ENCODE results near the gene FADS3. TPM values are rescaled to one million over a fixed set of nuclear protein-coding genes. Genes with fewer than 3 reads are reported as not detected.

Gene FADS3
- total RNA-seq, 2 experiments from 2014 or later: 6.9 TPM

DNA sequence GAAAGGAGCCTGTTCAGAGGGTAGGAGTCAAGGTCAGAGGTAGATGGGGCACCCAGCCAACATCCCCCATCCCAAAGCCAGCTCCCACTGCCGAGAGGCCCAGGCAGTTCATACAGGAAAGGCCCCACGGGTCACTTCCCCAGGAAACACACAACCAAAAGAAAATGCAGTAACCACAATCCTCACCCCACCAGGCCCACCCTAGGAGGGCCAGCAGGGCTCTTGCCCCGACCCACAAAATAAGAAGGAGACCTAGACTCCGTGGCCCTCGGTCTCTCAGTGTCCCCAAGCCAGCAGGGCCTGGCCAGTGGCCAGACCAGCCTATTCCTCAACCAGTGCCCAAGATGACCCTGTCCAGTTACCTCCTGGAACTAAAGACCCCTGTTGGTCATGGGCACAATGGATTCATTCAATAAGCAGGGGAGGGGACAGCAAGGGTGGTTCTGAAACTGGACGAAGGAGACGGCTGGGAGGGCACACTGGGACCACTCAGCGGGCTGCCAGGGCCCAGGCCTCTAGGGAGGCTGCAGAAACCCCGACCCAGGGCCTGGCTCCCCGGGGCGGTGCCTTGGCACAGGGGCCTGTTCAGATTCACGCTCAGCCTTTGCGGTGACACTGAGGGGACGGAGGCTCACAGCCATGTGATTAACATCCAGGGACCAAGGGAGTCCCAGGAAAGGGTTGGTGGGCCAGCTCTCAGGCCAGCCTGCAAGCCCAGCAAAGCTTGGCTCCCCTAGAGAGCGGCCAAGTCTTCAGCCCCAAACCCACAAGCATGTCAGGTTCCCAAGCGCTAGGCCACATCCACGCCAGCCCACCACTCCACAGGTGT, 20.6 kb upstream of the FADS3 start:
- H3K36me3 ChIP-seq (ENCODE audit: insufficient read depth, low read length): no peaks in the 10 kb centered on the region
- no peak for DNase-seq
- H3K27ac ChIP-seq (ENCODE audit: low read depth in 1 of 2, low read length in 2 of 2): no peak overlapping the region
- H3K9me3 ChIP-seq (ENCODE audit: control insufficient read depth in 1 of 2, insufficient read depth in 1 of 2, low read length in 2 of 2): peaks cover 0 to 7% of the 10 kb centered on the region in 2 experiments
- Mint-ChIP-seq H3K36me3 (ENCODE audit: low read depth) (no peaks in the 10 kb centered on the region), H3K27me3 (peaks cover 54% of the 10 kb centered on the region), H3K4me1 (ENCODE audit: low read depth) (peaks cover 4% of the 10 kb centered on the region), H3K27ac (no peak overlapping the region), H3K9me3 (no peaks in the 10 kb centered on the region), H3K4me3 (no peak overlapping the region)
- H3K4me1 ChIP-seq (ENCODE audit: insufficient read depth, low read length): peaks cover 7% of the 10 kb centered on the region
- TF ChIP-seq CTCF (IDR thresholded peaks at IDR 0.05): no peak
- H3K4me3 ChIP-seq (ENCODE audit: low read length): no peak overlapping the region
- H3K27me3 ChIP-seq (ENCODE audit: control insufficient read depth in 1 of 2, insufficient read depth in 2 of 2, low read length in 2 of 2): peaks cover 11% of the 10 kb centered on the region in 2 experiments
- intact Hi-C loops (cut with DNase I, micrococcal nuclease): no loop called here
- ChIA-PET CTCF (interaction anchor here (0.5 kb wide), 1 partner anchor 17 kb away, joined by 3 read pairs; no protein-coding TSS in a partner anchor), POLR2A (no interaction called here)
- no peak for ATAC-seq (ENCODE audit: poor library complexity)

DNA sequence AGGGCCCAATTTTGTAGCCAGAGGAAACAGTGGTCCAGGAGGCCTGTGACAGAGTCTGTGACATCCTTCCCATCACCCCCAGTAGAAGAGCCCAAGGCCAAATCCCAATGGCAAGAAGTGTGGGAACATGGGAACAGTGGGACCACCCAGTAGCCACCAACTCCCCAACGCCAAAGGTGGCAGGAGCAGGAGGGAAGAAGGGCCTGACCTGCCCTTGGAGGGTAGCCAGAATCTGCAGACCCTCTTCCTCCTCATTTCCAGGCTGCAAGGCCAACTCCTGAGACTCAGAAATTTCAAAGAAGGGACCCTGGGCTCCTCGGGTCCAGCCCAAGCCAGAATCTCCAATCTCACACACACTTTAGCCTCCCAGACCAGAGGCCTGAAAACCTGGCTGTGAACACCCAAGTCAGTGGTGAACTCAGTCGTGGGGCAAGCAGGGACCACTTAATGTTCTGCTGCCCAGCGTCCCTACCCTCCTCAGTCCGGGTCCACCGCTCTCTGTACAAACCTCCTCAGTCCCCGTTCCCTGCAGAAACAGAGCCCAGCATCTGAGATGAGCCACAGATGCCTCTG, 19.9 kb upstream of the FADS3 start:
- intact Hi-C loops (cut with DNase I, micrococcal nuclease): no loop called here
- ChIA-PET CTCF (no interaction called here), POLR2A (no interaction called here)
- no peaks in the 10 kb centered on the region for H3K9me3 Mint-ChIP-seq
- H3K36me3 Mint-ChIP-seq (ENCODE audit: low read depth): no peaks in the 10 kb centered on the region
- no peak for ATAC-seq (ENCODE audit: poor library complexity)
- Histone ChIP-seq H3K4me3 (ENCODE audit: low read length) (no peak overlapping the region), H3K9me3 (ENCODE audit: control insufficient read depth in 1 of 2, insufficient read depth in 1 of 2, low read length in 2 of 2) (peaks cover 0 to 2% of the 10 kb centered on the region in 2 experiments), H3K4me1 (ENCODE audit: insufficient read depth, low read length) (no peaks in the 10 kb centered on the region), H3K27ac (ENCODE audit: low read depth in 1 of 2, low read length in 2 of 2) (no peak overlapping the region), H3K36me3 (ENCODE audit: insufficient read depth, low read length) (no peaks in the 10 kb centered on the region), H3K27me3 (ENCODE audit: control insufficient read depth in 1 of 2, insufficient read depth in 2 of 2, low read length in 2 of 2) (peaks cover 5 to 6% of the 10 kb centered on the region in 2 experiments)
- no peak overlapping the region for H3K4me3 Mint-ChIP-seq
- H3K27me3 Mint-ChIP-seq: peaks cover 47% of the 10 kb centered on the region
- TF ChIP-seq CTCF (IDR thresholded peaks at IDR 0.05): no peak
- H3K4me1 Mint-ChIP-seq (ENCODE audit: low read depth): peaks cover 4% of the 10 kb centered on the region
- no peak overlapping the region for H3K27ac Mint-ChIP-seq
- DNase-seq: no peak

- Mint-ChIP-seq H3K4me1 (ENCODE audit: low read depth) (peaks cover 4% of the 10 kb centered on the region), H3K27ac (no peak overlapping the region), H3K4me3 (no peak overlapping the region), H3K36me3 (ENCODE audit: low read depth) (no peaks in the 10 kb centered on the region), H3K27me3 (peaks cover 41% of the 10 kb centered on the region), H3K9me3 (no peaks in the 10 kb centered on the region)
- Histone ChIP-seq H3K27me3 (ENCODE audit: control insufficient read depth in 1 of 2, insufficient read depth in 2 of 2, low read length in 2 of 2) (peaks cover 4 to 6% of the 10 kb centered on the region in 2 experiments), H3K4me1 (ENCODE audit: insufficient read depth, low read length) (no peaks in the 10 kb centered on the region), H3K36me3 (ENCODE audit: insufficient read depth, low read length) (no peaks in the 10 kb centered on the region), H3K9me3 (ENCODE audit: control insufficient read depth in 1 of 2, insufficient read depth in 1 of 2, low read length in 2 of 2) (no peaks in the 10 kb centered on the region), H3K4me3 (ENCODE audit: low read length) (no peak overlapping the region), H3K27ac (ENCODE audit: low read depth in 1 of 2, low read length in 2 of 2) (no peak overlapping the region)
- POLR2A ChIA-PET: no interaction called here
- no peak for DNase-seq
- CTCF ChIA-PET: interaction anchor here (0.9 to 1.4 kb wide), 2 partner anchors 172 to 197 kb away, joined by 3 to 4 read pairs; no protein-coding TSS in a partner anchor
- intact Hi-C loops (cut with DNase I, micrococcal nuclease): no loop called here
- no peak for TF ChIP-seq CTCF (IDR thresholded peaks at IDR 0.05)
- no peak for ATAC-seq (ENCODE audit: poor library complexity)
These were observed 19.1 kb upstream of the FADS3 start for GRCh38 chr11:61910187-61911127.

All from CD4-positive, alpha-beta T cell (primary cell).